H1 (cell line): ENCODE results near the gene WDR59. TPM values are rescaled to one million over a fixed set of nuclear protein-coding genes. Genes with fewer than 3 reads are reported as not detected.

ENCODE experiments used
- CHD1 ChIP-seq: IDR thresholded peaks from 2 replicates; pipeline ENCODE4 v1.6.1; 2012; ENCODE audit warnings: low read depth, low read length, improper control_type of control experiment
- GTF2F1 ChIP-seq: IDR thresholded peaks from 2 replicates; pipeline ENCODE4 v1.6.1; 2012; ENCODE audit warnings: low read depth, low read length, improper control_type of control experiment, borderline replicate concordance
- HDAC6 ChIP-seq: IDR thresholded peaks from one replicate; pipeline ENCODE4 v1.7.1; 2012; ENCODE audit warnings: low read depth, mild to moderate bottlenecking, inconsistent platforms, low read length, moderate library complexity
- JUND ChIP-seq: IDR thresholded peaks from 2 replicates; pipeline ENCODE4 v1.6.1; 2011; ENCODE audit warnings: mild to moderate bottlenecking, improper control_type of control experiment, low read length
- KDM4A ChIP-seq: IDR thresholded peaks from one replicate; pipeline ENCODE4 v1.7.1; 2012; ENCODE audit warnings: low read depth, mild to moderate bottlenecking, moderate library complexity, low read length, inconsistent platforms; ENCODE audit not compliant: severe bottlenecking
- KDM5A ChIP-seq: fragments of 200-600 bp; IDR thresholded peaks from 2 replicates; pipeline ENCODE4 v1.7.1; 2012; ENCODE audit warnings: mild to moderate bottlenecking, low read length, inconsistent platforms, mixed read lengths
- RBBP5 ChIP-seq: IDR thresholded peaks from 2 replicates; pipeline ENCODE4 v1.7.1; 2012; ENCODE audit warnings: low read depth, mild to moderate bottlenecking, inconsistent platforms, low read length, moderate library complexity, borderline replicate concordance
- SIX5 ChIP-seq: IDR thresholded peaks from 2 replicates; pipeline ENCODE4 v1.6.1; 2011; ENCODE audit warnings: mild to moderate bottlenecking, low read depth, low read length
- SRF ChIP-seq: IDR thresholded peaks from 2 replicates; pipeline ENCODE4 v1.6.1; 2011; ENCODE audit warnings: mild to moderate bottlenecking, low read depth, low read length, moderate library complexity
- TAF1 ChIP-seq: IDR thresholded peaks from 2 replicates; pipeline ENCODE4 v1.6.1; 2011; ENCODE audit warnings: mild to moderate bottlenecking, low read depth, low read length
- polyA plus RNA-seq, 7 experiments: library from polyadenylated mRNA; depleted of rRNA in 3 of 7; stranded (reverse) in 5 of 7; unstranded in 2 of 7; fragments of >200 nt in 5 of 7; fragments of 200-250 nt in 2 of 7; gene quantifications; 1 replicate in 5 of 7; 2 replicates in 1 of 7; 4 replicates in 1 of 7; pipeline versions ENCODE4 v1.2.1 to v1.2.3, GENCODE V29; 2011 to 2013; ENCODE audit warnings: missing spikeins in 2 of 7, mixed read lengths in 2 of 7
- total RNA-seq: library from RNA; stranded (reverse); fragmentation: NEBNext Ultra II Directional; extraction: Animal tissue kit (Norgen Biotek cat#: 25700); gene quantifications from 2 replicates; pipeline ENCODE4 v1.2.1, GENCODE V29; 2021
- TF ChIP-seq, protein P1 (sequence below): fragments of 300-600 bp; sonication (generic); IDR thresholded peaks from 2 replicates; pipeline ENCODE4 v1.7.1; 2012; ENCODE audit warnings: low read length, moderate library complexity, mild to moderate bottlenecking, inconsistent platforms; ENCODE audit not compliant: insufficient replicate concordance

Gene WDR59
- total and polyA plus RNA-seq, 2 of the 8 experiments (the other 6 are each of a cell fraction or from before 2014, with no cell fraction given): 84.2 to 124 TPM

DNA sequence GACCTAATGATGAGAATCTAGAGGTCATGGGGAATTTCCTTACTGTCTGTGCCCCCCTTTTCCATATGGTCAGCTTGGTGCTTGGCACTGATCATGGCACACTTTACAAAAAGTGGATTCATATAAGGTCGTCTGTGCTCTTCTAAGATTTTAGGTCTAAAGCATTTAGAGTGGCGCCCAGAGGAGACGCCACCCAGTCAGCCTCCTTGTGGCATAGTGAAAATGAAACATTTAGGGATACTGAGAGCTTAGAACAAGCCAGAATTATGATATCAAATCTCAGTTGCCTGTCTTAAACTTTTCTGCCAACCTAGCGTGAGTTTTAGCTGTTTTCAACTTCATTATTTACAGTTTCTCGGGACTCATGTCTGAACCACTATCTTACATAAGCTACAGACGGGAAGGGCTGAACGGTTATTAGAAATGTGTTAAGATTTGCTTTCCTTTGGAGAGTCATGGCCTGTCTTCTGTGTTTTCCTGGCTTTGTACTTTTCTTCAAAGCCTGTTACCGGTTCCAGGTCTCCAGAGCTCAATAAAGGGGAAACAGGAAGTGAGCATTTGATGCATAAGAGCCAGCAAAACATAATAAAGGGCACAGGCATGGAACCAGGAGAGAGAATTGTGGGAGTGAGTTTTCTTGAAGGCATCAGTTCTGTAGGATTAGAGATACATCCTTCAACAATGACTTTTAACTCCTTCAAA is 27.6 kb upstream of the WDR59 start (continued):
- TF ChIP-seq, protein P1, sequence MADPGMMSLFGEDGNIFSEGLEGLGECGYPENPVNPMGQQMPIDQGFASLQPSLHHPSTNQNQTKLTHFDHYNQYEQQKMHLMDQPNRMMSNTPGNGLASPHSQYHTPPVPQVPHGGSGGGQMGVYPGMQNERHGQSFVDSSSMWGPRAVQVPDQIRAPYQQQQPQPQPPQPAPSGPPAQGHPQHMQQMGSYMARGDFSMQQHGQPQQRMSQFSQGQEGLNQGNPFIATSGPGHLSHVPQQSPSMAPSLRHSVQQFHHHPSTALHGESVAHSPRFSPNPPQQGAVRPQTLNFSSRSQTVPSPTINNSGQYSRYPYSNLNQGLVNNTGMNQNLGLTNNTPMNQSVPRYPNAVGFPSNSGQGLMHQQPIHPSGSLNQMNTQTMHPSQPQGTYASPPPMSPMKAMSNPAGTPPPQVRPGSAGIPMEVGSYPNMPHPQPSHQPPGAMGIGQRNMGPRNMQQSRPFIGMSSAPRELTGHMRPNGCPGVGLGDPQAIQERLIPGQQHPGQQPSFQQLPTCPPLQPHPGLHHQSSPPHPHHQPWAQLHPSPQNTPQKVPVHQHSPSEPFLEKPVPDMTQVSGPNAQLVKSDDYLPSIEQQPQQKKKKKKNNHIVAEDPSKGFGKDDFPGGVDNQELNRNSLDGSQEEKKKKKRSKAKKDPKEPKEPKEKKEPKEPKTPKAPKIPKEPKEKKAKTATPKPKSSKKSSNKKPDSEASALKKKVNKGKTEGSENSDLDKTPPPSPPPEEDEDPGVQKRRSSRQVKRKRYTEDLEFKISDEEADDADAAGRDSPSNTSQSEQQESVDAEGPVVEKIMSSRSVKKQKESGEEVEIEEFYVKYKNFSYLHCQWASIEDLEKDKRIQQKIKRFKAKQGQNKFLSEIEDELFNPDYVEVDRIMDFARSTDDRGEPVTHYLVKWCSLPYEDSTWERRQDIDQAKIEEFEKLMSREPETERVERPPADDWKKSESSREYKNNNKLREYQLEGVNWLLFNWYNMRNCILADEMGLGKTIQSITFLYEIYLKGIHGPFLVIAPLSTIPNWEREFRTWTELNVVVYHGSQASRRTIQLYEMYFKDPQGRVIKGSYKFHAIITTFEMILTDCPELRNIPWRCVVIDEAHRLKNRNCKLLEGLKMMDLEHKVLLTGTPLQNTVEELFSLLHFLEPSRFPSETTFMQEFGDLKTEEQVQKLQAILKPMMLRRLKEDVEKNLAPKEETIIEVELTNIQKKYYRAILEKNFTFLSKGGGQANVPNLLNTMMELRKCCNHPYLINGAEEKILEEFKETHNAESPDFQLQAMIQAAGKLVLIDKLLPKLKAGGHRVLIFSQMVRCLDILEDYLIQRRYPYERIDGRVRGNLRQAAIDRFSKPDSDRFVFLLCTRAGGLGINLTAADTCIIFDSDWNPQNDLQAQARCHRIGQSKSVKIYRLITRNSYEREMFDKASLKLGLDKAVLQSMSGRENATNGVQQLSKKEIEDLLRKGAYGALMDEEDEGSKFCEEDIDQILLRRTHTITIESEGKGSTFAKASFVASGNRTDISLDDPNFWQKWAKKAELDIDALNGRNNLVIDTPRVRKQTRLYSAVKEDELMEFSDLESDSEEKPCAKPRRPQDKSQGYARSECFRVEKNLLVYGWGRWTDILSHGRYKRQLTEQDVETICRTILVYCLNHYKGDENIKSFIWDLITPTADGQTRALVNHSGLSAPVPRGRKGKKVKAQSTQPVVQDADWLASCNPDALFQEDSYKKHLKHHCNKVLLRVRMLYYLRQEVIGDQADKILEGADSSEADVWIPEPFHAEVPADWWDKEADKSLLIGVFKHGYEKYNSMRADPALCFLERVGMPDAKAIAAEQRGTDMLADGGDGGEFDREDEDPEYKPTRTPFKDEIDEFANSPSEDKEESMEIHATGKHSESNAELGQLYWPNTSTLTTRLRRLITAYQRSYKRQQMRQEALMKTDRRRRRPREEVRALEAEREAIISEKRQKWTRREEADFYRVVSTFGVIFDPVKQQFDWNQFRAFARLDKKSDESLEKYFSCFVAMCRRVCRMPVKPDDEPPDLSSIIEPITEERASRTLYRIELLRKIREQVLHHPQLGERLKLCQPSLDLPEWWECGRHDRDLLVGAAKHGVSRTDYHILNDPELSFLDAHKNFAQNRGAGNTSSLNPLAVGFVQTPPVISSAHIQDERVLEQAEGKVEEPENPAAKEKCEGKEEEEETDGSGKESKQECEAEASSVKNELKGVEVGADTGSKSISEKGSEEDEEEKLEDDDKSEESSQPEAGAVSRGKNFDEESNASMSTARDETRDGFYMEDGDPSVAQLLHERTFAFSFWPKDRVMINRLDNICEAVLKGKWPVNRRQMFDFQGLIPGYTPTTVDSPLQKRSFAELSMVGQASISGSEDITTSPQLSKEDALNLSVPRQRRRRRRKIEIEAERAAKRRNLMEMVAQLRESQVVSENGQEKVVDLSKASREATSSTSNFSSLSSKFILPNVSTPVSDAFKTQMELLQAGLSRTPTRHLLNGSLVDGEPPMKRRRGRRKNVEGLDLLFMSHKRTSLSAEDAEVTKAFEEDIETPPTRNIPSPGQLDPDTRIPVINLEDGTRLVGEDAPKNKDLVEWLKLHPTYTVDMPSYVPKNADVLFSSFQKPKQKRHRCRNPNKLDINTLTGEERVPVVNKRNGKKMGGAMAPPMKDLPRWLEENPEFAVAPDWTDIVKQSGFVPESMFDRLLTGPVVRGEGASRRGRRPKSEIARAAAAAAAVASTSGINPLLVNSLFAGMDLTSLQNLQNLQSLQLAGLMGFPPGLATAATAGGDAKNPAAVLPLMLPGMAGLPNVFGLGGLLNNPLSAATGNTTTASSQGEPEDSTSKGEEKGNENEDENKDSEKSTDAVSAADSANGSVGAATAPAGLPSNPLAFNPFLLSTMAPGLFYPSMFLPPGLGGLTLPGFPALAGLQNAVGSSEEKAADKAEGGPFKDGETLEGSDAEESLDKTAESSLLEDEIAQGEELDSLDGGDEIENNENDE: no peak
- TF ChIP-seq SIX5: no peak
- no peak for TF ChIP-seq GTF2F1
- no peak for TF ChIP-seq SRF
- no peak for TF ChIP-seq KDM4A
- TF ChIP-seq TAF1: no peak
- TF ChIP-seq RBBP5: no peak
- no peak for TF ChIP-seq CHD1
- TF ChIP-seq JUND: no peak
- TF ChIP-seq KDM5A: no peak
- TF ChIP-seq HDAC6: no peak
